ENCODE data around the gene DSCAM. TPM values are rescaled to one million over a fixed set of nuclear protein-coding genes. Genes with fewer than 3 reads are reported as not detected.

DSCAM gene
- total RNA-seq, 4 donors from 2014 or later: under 0.01 to 0.44 TPM; not detected in 2

DNA sequence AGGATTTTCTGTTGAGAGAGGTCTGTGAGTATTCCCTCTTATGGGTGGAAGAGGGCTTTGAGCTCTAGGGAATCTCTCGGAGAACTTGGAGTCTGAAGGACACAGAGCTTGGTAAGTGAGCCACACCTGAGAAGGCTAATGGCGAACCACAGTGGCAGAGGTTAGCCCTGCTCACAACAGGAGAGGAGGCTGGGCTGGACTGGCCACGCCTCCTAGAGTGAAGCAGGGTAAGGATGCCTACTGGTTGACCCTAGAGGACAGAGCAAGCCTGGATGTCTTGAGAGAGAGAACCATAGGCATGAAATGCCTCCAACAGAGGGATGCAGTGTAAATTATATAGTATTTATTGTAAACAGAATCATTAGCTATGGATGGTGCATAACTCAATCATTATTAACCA is 747.1 kb downstream of the DSCAM start:
- TF ChIP-seq POLR2A (IDR thresholded peaks at IDR 0.05): no peak
- TF ChIP-seq CTCF (IDR thresholded peaks at IDR 0.05): no peak
- TF ChIP-seq EP300 (IDR thresholded peaks at IDR 0.05): no peak
- H3K27ac ChIP-seq: no peak overlapping the region
- no peaks in the 10 kb centered on the region for H3K36me3 ChIP-seq
- H3K4me3 ChIP-seq: no peak overlapping the region
- H3K9me3 ChIP-seq: no peaks in the 10 kb centered on the region
- WGBS, 2 donors: 79 to 83% methylated on average over 3 of the region's 3 CpGs
- DNase-seq (ENCODE audit: low spot score in 2 of 2): no peak
- no peaks in the 10 kb centered on the region for H3K27me3 ChIP-seq
- H3K4me1 ChIP-seq: no peaks in the 10 kb centered on the region

- TF ChIP-seq POLR2A (IDR thresholded peaks at IDR 0.05): no peak
- no peak for TF ChIP-seq EP300 (IDR thresholded peaks at IDR 0.05)
- no peak for TF ChIP-seq CTCF (IDR thresholded peaks at IDR 0.05)
- DNase-seq (ENCODE audit: low spot score in 2 of 2): no peak
- no peak overlapping the region for H3K4me3 ChIP-seq
- H3K9me3 ChIP-seq: no peaks in the 10 kb centered on the region
- H3K27ac ChIP-seq: no peak overlapping the region
- no peaks in the 10 kb centered on the region for H3K36me3 ChIP-seq
- H3K4me1 ChIP-seq: no peaks in the 10 kb centered on the region
- no peaks in the 10 kb centered on the region for H3K27me3 ChIP-seq
- 54% methylated on average over 3 of the region's 3 CpGs for WGBS, 2 donors
These were observed 751.5 kb downstream of the DSCAM start for GRCh38 chr21:40095477-40095876.

- H3K4me3 ChIP-seq: no peak overlapping the region
- no peak for DNase-seq (ENCODE audit: low spot score in 2 of 2)
- no peak for TF ChIP-seq CTCF (IDR thresholded peaks at IDR 0.05)
- no peak for TF ChIP-seq EP300 (IDR thresholded peaks at IDR 0.05)
- no peak for TF ChIP-seq POLR2A (IDR thresholded peaks at IDR 0.05)
- WGBS, 2 donors: 67 to 87% methylated on average over 3 of the region's 3 CpGs
- H3K36me3 ChIP-seq: no peaks in the 10 kb centered on the region
- no peaks in the 10 kb centered on the region for H3K27me3 ChIP-seq
- H3K27ac ChIP-seq: no peak overlapping the region
- no peaks in the 10 kb centered on the region for H3K4me1 ChIP-seq
- no peaks in the 10 kb centered on the region for H3K9me3 ChIP-seq
These were observed 766.6 kb downstream of the DSCAM start for GRCh38 chr21:40080385-40080784.

- no peaks in the 10 kb centered on the region for H3K27me3 ChIP-seq
- WGBS, 2 donors: 92 to 94% methylated on average over 8 of the region's 8 CpGs
- no peak overlapping the region for H3K27ac ChIP-seq
- no peak overlapping the region for H3K4me3 ChIP-seq
- no peaks in the 10 kb centered on the region for H3K9me3 ChIP-seq
- no peaks in the 10 kb centered on the region for H3K4me1 ChIP-seq
- DNase-seq (ENCODE audit: low spot score in 2 of 2): no peak
- TF ChIP-seq POLR2A (IDR thresholded peaks at IDR 0.05) (no peak), CTCF (IDR thresholded peaks at IDR 0.05) (no peak), EP300 (IDR thresholded peaks at IDR 0.05) (no peak)
- H3K36me3 ChIP-seq: no peaks in the 10 kb centered on the region
These were observed 772.2 kb downstream of the DSCAM start for GRCh38 chr21:40074710-40075109.

DNA sequence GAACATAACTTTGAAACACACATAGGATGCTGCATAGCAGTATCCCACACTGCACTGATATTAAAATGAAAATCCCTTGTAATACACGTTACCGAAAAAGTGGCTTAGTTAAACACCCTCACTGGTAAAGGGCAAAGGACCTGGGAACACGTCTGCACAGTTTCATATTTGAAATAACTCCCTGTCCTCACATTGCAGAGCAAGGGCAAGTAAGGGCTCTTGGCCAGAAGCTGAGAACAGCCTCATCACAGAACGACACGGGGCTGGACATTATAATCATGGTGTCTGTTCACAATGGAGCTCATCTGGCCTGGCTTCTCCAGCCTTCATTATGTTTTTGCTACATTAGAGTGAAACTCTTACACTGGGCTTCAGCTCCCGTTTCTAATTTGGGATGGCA is 772.8 kb downstream of the DSCAM start:
- TF ChIP-seq POLR2A (IDR thresholded peaks at IDR 0.05) (no peak), CTCF (IDR thresholded peaks at IDR 0.05) (no peak), EP300 (IDR thresholded peaks at IDR 0.05) (no peak)
- Histone ChIP-seq H3K4me1 (no peaks in the 10 kb centered on the region), H3K9me3 (no peaks in the 10 kb centered on the region), H3K4me3 (no peak overlapping the region), H3K36me3 (no peaks in the 10 kb centered on the region), H3K27ac (no peak overlapping the region), H3K27me3 (no peaks in the 10 kb centered on the region)
- no peak for DNase-seq (ENCODE audit: low spot score in 2 of 2)
- WGBS, 2 donors: 61 to 71% methylated on average over 6 of the region's 6 CpGs
